Fibroblast of mammary gland (primary cell): ENCODE results near the gene BAZ2B.

Source experiments
- DNase-seq: peaks from one replicate; pipeline ENCODE4 v3.0.0-alpha.2; 2010; ENCODE audit warnings: low read depth
- H3K4me3 ChIP-seq: 2 replicates; pipeline ENCODE4 v1.5.1; 2011; ENCODE audit warnings: low read depth, mild to moderate bottlenecking, low read length, moderate library complexity; ENCODE audit not compliant: control insufficient read depth
- CTCF ChIP-seq: conservative IDR thresholded peaks from 2 replicates; pipeline ENCODE4 v1.5.1; 2011; ENCODE audit warnings: low read depth, low read length, inconsistent platforms; ENCODE audit not compliant: control insufficient read depth, insufficient read depth

BAZ2B gene

GRCh38 chr2:159287733-159288132 lies 328.6 kb downstream of the BAZ2B start:
- no peak for TF ChIP-seq CTCF
- H3K4me3 ChIP-seq: no peak overlapping the region
- DNase-seq: no peak

GRCh38 chr2:159286709-159287441 lies 329.5 kb downstream of the BAZ2B start:
- no peak for TF ChIP-seq CTCF

GRCh38 chr2:159285929-159286708 lies 330.2 kb downstream of the BAZ2B start, which contains the start of gene WDSUB1:
WDSUB1 (minus strand) TSS chr2:159286703; CDS start chr2:159283069, 3,634 bp downstream.
- no peak for TF ChIP-seq CTCF
- peak within 1 kb of the TSS; percentile 79 for H3K4me3 ChIP-seq
- peak; percentile 63 for DNase-seq

More at GRCh38 chr2:159286709-159287441, 329.5 kb downstream of the BAZ2B start:
- H3K4me3 ChIP-seq: peak overlapping the region; percentile 79
- peak; percentile 91 for DNase-seq

- no peak for TF ChIP-seq CTCF
- DNase-seq: no peak
- H3K4me3 ChIP-seq: peak overlapping the region; percentile 79
Observed at GRCh38 chr2:159285433-159285832, 330.9 kb downstream of the BAZ2B start.

GRCh38 chr2:159283529-159283928 lies 332.8 kb downstream of the BAZ2B start:
- no peak for DNase-seq
- TF ChIP-seq CTCF: no peak

GRCh38 chr2:159281002-159281401 lies 335.3 kb downstream of the BAZ2B start:
- H3K4me3 ChIP-seq: no peak overlapping the region
- TF ChIP-seq CTCF: no peak
- DNase-seq: no peak

More at GRCh38 chr2:159283529-159283928, 332.8 kb downstream of the BAZ2B start:
- H3K4me3 ChIP-seq: no peak overlapping the region
